H4 (cell line): ENCODE results near the gene KIF26A. TPM values are rescaled to one million over a fixed set of nuclear protein-coding genes. Genes with fewer than 3 reads are reported as not detected.

Source experiments
- DNase-seq: peaks from one replicate; pipeline ENCODE4 v3.0.0-alpha.2; 2015; ENCODE audit warnings: low spot score
- total RNA-seq: library from RNA; depleted of rRNA; stranded (reverse); fragments of >200 nt; shearing (Covaris generic); gene quantifications from 2 replicates; pipeline ENCODE4 v1.2.3, GENCODE V29; 2014

KIF26A gene
- total RNA-seq, 1 experiment from 2014 or later: 0.77 TPM

- DNase-seq: no peak
Observed at GRCh38 chr14:104177411-104177810, 39.0 kb downstream of the KIF26A start.

GRCh38 chr14:104178279-104178678, 39.9 kb downstream of the KIF26A start:
- DNase-seq: no peak

GRCh38 chr14:104179126-104179525, 40.7 kb downstream of the KIF26A start:
- DNase-seq: no peak

- no peak for DNase-seq
Observed at GRCh38 chr14:104179564-104180129, 41.3 kb downstream of the KIF26A start.

- DNase-seq: no peak
Observed at GRCh38 chr14:104180561-104181165, 42.3 kb downstream of the KIF26A start.

- peak; percentile 12 for DNase-seq
Observed at GRCh38 chr14:104181761-104182530, 43.6 kb downstream of the KIF26A start.

- DNase-seq: no peak
Observed at GRCh38 chr14:104182857-104183425, 44.6 kb downstream of the KIF26A start.

- DNase-seq: no peak
Observed at GRCh38 chr14:104183796-104184195, 45.4 kb downstream of the KIF26A start.

GRCh38 chr14:104184506-104184905, 46.1 kb downstream of the KIF26A start:
- DNase-seq: no peak

- peak; percentile 35 for DNase-seq
Observed at GRCh38 chr14:104184911-104185499, 46.6 kb downstream of the KIF26A start.

GRCh38 chr14:104185916-104186495, 47.6 kb downstream of the KIF26A start:
- DNase-seq: no peak

GRCh38 chr14:104186575-104186974, 48.2 kb downstream of the KIF26A start:
- DNase-seq: no peak

GRCh38 chr14:104187121-104187889, 48.9 kb downstream of the KIF26A start:
- DNase-seq: peak; percentile 80

GRCh38 chr14:104187931-104188726, 49.7 kb downstream of the KIF26A start:
- no peak for DNase-seq

GRCh38 chr14:104188727-104189400, 50.5 kb downstream of the KIF26A start:
- DNase-seq: no peak

- no peak for DNase-seq
Observed at GRCh38 chr14:104189629-104190335, 51.4 kb downstream of the KIF26A start.

GRCh38 chr14:104190396-104191000, 52.1 kb downstream of the KIF26A start:
- DNase-seq: no peak

GRCh38 chr14:104191409-104191997, 53.1 kb downstream of the KIF26A start:
- no peak for DNase-seq
